D341Med (cell line): ENCODE results near the gene CUL4B.
"Not testable (repeated sequence)": the region's sequence is repeated elsewhere in the genome, so short reads cannot be mapped to it uniquely, and the experiment has no call there.

Experiments
- DNase-seq: peaks from one replicate; pipeline ENCODE4 v3.0.0; 2012; ENCODE audit warnings: low spot score

Gene CUL4B

DNA sequence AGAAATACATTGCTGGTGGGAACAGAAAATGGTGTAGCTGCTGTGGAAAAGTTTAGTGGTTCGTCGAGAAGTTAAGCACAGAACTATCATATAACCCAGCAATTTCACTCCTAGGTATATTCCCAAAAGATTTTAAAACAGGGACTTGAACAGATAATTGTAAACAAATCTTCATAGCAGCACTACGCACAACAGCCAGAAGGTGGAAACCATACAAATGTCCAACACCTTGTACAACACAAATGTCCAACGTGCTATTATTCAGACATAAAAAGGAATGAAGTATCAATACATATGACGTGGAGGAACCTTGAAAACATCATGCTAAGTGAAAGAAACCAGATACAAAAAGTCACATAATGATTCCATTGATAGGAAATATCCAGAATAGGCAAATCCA lies 37.9 kb downstream of the CUL4B start:
- DNase-seq: no peak

DNA sequence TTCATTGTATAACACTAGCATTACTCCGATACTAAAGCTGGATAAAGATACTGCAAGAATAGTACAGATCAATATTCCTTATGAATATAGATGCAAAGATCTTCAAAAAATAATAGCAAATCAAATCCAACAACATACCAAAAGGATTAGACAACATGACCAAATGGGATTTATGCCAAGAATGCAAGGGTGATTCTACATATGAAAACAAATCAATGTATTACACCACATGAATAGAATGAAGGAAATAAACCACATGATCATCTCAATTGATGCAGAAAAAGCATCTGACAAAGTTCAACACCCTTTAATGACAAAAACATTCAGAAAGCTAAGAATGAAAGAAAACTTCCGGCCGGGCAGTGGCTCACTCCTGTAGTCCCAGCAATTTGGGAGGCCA lies 42.8 kb downstream of the CUL4B start:
- no peak for DNase-seq

DNA sequence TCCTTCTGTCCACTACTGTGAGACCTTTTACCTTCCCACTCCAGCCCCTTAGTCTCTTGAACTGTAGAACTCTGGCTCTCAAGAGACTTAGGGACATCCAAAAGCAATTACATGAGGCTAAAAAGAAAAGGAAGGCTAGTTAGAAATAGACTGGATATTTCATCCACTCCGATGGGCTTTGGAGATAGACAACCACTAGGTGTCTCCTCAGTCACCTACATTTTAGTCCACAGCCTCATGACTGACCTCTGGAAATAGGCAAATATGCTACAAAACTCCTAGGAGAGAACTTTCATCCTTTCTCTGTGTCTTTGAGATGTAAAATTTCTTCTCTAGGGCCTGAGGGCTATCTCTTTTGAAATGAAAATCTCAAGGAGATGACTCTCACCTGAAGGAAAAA lies 46.5 kb downstream of the CUL4B start:
- DNase-seq: peak; percentile 24

DNA sequence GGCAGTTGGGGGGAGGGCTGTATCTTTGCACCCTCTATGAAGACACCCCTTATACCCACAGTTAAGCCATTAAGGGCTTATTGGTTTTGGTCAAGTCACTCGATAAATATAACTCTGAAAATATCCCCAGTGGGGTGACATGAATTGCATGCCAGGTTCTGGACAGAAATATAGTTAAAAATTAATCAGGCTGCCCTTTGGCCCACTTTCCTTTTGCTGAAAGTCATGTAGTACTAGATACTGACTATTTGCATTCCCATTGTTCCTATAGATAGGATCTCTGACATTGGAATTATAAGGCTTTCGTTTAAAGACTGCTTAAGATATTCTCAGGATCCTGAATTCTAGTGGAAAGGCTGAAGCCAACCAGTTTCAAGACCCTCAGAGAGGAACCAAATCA lies 48.1 kb downstream of the CUL4B start:
- no peak for DNase-seq

GRCh38 chrX:120512222-120512621 lies 48.5 kb downstream of the CUL4B start:
- no peak for DNase-seq

GRCh38 chrX:120504569-120504968 lies 56.2 kb downstream of the CUL4B start:
- DNase-seq: no peak

DNA sequence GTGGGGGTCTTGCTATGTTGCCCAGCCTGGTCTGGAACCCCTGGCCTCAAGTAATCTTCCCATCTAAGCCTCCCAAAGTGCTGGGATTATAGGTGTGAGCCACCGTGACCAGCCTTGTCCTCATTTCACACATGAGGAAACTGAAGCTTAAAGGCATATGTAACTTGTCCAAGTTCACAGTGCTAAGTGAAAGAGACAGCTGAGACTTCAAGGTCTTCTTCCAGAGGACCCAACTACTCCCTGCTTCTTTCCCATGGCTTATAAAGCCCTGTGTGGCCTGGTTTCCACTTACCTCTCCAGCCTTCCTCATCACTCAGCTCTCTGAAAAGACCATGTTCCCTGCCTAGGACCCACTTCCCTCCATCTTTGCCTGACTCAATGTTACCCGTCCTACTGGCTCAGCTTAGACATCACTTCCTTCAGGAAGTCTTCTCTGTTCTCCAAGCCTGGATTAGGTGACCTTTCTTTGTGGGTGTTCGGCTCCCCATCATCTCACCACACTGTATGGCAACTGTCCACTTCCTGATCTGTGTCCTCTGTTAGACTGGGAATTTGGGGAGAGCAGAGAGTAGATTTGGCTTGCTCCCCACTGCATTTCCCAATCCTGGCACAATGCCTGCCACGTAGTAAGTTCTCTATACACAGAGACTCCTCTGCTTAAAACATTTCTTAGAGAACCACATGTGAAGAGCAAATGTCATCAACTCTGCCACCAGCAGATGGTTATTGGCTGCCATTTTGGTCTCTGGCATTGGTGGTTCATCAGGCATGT lies 61.3 kb downstream of the CUL4B start:
- DNase-seq: no peak

DNA sequence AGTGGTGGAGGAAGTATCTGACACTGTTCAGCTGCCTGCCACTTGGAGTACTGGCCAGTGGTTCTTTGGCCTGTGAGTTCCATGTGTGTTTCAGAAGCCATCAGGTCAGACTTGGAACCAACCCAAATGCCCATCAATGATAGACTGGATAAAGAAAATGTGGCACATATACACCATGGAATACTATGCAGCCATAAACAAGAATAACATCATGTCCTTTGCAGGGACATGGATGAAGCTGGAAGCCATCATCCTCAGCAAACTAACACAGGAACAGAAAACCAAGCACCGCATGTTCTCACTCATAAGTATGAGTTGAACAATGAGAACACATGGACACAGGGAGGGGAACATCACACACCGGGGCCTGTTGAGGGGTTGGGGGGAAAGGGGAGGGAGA lies 70.6 kb downstream of the CUL4B start:
- not testable (repeated sequence) for DNase-seq

- no peak for DNase-seq
These were observed 74.0 kb downstream of the CUL4B start for GRCh38 chrX:120486786-120487185.

DNA sequence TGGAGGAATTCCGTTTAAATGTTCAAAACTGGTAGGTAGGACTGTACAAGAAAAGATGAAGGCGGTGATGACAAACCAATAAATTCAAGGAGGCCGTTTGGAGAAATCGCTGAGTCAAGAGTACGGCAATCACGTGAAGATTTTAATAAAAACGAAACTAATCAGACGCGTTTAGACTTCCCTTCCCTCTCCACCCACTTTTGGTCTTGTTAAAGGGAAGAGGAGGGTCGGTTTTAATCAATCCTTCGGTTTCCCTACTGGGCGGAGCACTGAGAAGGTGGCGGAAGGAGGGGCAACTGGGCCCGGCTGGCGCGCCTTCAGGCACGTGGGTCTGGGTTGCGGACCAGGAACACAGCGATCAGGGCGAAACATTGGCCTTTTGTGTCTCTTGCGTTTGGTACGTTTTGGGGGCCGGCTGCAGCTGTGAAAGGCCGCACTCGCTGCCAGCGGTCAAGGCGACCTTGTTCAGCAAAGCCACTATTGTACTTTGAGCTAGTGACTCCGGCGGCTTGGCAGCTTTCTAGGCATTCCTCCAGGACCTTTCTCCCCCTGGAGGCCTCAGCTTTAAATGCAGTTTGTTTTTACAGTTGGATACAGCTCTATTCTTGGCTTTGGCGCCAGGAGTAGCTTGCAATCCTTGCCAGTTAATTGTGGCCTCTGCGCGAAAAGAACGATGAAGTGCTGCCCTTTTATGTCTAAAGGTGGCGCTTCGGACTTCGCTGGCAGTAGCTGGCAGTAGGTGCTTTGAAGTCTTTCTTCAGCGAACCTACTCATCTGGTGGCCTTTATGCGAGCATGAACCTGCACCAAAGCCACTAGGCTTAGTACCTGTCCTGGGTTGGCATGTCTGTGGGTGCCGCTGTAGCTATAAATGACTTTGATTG lies 74.9 kb downstream of the CUL4B start:
- DNase-seq: peak; percentile 73

GRCh38 chrX:120485315-120485637 lies 75.5 kb downstream of the CUL4B start:
- no peak for DNase-seq

- no peak for DNase-seq
These were observed 83.3 kb downstream of the CUL4B start for GRCh38 chrX:120477453-120477852.

- no peak for DNase-seq
These were observed 84.0 kb downstream of the CUL4B start for GRCh38 chrX:120476714-120477113.

DNA sequence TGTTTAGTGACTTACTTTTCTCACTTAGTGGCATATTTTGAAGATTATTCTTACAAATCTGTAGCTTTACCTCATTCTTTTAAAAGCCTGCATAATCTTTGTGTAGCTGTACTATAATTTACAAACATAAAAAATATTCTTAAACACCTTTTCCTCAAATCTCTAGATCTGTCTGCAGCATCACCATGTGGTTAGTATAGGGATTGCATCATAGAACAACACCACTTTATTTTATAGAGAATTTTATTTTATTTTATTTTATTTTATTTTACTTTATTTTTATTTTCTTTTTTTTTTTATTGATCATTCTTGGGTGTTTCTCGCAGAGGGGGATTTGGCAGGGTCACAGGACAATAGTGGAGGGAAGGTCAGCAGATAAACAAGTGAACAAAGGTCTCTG lies 85.3 kb downstream of the CUL4B start:
- not testable (repeated sequence) for DNase-seq
